A673 (cell line): ENCODE measurements around the gene ZBED2. TPM values are rescaled to one million over a fixed set of nuclear protein-coding genes. Genes with fewer than 3 reads are reported as not detected.

ENCODE experiments used
- BruUV-seq: library from RNA; stranded (reverse); fragments of 400-500 nt; replicated peaks from 2 replicates; lab custom pipeline; 2021; lab: Mats Ljungman, UMichigan
- CTCF ChIA-PET: fragments of 300-600 bp; sonication (Branson Sonifier 250); formaldehyde crosslinking; loops from one replicate; lab custom pipeline; 2022; ENCODE audit warnings: antibody characterized with exemption; lab: Charles Lee
- POLR2A ChIA-PET: fragments of 300-600 bp; sonication (Branson Sonifier 250); formaldehyde crosslinking; loops from one replicate; lab custom pipeline; 2022; ENCODE audit warnings: antibody characterized with exemption; ENCODE audit not compliant: low non-redundant PET; lab: Charles Lee
- DNase-seq: peaks from one replicate; pipeline ENCODE4 v3.0.0-alpha.2; 2015; ENCODE audit warnings: low spot score
- H3K27ac ChIP-seq: fragments of 200-600 bp; sonication (generic); 2 replicates; pipeline ENCODE4 v1.5.1; 2016; ENCODE audit warnings: mixed run types, low read depth, mild to moderate bottlenecking, mixed read lengths, antibody characterized with exemption, low read length; ENCODE audit not compliant: poor library complexity, severe bottlenecking
- H3K27me3 ChIP-seq: fragments of 200-600 bp; sonication (generic); replicated peaks from 2 replicates; pipeline ENCODE4 v1.6.1; 2017; ENCODE audit warnings: mixed run types, low read depth, mild to moderate bottlenecking, mixed read lengths, antibody characterized with exemption, low read length; ENCODE audit not compliant: insufficient read depth, poor library complexity
- H3K36me3 ChIP-seq: fragments of 200-600 bp; sonication (generic); 2 replicates; pipeline ENCODE4 v1.6.1; 2016; ENCODE audit warnings: mixed run types, mild to moderate bottlenecking, mixed read lengths, antibody characterized with exemption, low read length; ENCODE audit not compliant: insufficient read depth, poor library complexity, severe bottlenecking
- H3K4me1 ChIP-seq: fragments of 200-600 bp; sonication (generic); 2 replicates; pipeline ENCODE4 v1.6.1; 2017; ENCODE audit warnings: mixed run types, mild to moderate bottlenecking, mixed read lengths, antibody characterized with exemption, low read length; ENCODE audit not compliant: insufficient read depth, poor library complexity, severe bottlenecking
- H3K4me3 ChIP-seq: fragments of 200-600 bp; sonication (generic); 2 replicates; pipeline ENCODE4 v1.5.1; 2016; ENCODE audit warnings: low read depth, mixed run types, mild to moderate bottlenecking, mixed read lengths, low read length; ENCODE audit not compliant: poor library complexity, severe bottlenecking
- H3K9me3 ChIP-seq: fragments of 200-600 bp; sonication (generic); 2 replicates; pipeline ENCODE4 v1.6.1; 2016; ENCODE audit warnings: mixed run types, low read depth, mild to moderate bottlenecking, mixed read lengths, antibody characterized with exemption, low read length; ENCODE audit not compliant: poor library complexity, severe bottlenecking
- EZH2 ChIP-seq: fragments of 200-600 bp; sonication (generic); IDR thresholded peaks from 2 replicates; pipeline ENCODE4 v1.6.1; 2017; ENCODE audit warnings: borderline replicate concordance, low read depth, mild to moderate bottlenecking, mixed read lengths, antibody characterized with exemption, low read length; ENCODE audit not compliant: poor library complexity, severe bottlenecking
- intact Hi-C: fragments of 100-400 bp; cut with micrococcal nuclease; formaldehyde crosslinking; loops from one replicate; pipeline ENCODE4 v1.10.0; 2022; ENCODE audit not compliant: unreplicated experiment
- total RNA-seq: library from RNA; stranded (reverse); gene quantifications from 2 replicates; pipeline ENCODE4 v1.2.3, GENCODE V29; 2021
- TF ChIP-seq, protein P1 (sequence below): fragments of 300-800, 200-600 bp; sonication (generic); conservative IDR thresholded peaks from 2 replicates; pipeline ENCODE4 v1.5.1; 2017; ENCODE audit warnings: low read depth, mild to moderate bottlenecking, antibody characterized with exemption, low read length, moderate library complexity, mixed read lengths

The ZBED2 gene
- total RNA-seq, 1 experiment from 2014 or later: not detected

GRCh38 chr3:111594781-111595180 is 365 bp downstream of the ZBED2 start:
- Histone ChIP-seq H3K4me3 (no peak overlapping the region), H3K27me3 (no peaks in the 10 kb centered on the region), H3K27ac (no peak overlapping the region), H3K4me1 (no peaks in the 10 kb centered on the region), H3K9me3 (no peaks in the 10 kb centered on the region), H3K36me3 (no peaks in the 10 kb centered on the region)
- DNase-seq: no peak
- ChIA-PET POLR2A (no interaction called here), CTCF (no interaction called here)
- TF ChIP-seq, protein P1, sequence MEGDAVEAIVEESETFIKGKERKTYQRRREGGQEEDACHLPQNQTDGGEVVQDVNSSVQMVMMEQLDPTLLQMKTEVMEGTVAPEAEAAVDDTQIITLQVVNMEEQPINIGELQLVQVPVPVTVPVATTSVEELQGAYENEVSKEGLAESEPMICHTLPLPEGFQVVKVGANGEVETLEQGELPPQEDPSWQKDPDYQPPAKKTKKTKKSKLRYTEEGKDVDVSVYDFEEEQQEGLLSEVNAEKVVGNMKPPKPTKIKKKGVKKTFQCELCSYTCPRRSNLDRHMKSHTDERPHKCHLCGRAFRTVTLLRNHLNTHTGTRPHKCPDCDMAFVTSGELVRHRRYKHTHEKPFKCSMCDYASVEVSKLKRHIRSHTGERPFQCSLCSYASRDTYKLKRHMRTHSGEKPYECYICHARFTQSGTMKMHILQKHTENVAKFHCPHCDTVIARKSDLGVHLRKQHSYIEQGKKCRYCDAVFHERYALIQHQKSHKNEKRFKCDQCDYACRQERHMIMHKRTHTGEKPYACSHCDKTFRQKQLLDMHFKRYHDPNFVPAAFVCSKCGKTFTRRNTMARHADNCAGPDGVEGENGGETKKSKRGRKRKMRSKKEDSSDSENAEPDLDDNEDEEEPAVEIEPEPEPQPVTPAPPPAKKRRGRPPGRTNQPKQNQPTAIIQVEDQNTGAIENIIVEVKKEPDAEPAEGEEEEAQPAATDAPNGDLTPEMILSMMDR: no peak
- no peak for TF ChIP-seq EZH2
- intact Hi-C loops: no loop called here
- BruUV-seq: no TSS peak

DNA sequence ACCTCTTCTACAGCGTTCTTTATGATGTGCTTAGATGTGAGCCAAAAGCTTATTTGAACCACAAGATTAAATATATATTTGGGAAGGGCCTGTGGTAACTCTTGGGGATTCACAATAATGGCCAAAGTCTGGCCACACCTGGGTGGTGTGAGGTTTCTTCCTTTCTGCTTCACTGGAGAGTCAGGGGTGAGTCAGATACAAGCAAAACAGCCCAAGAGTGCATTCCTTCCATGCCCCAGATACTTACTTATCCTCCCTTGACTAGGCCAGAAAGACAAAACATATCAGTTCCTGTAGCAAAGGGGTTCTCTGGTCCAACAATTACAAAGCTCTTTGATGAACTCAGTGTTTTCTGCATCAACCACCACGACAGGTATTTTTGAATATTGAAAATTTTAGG is 941 bp downstream of the ZBED2 start:
- Histone ChIP-seq H3K4me3 (no peak overlapping the region), H3K9me3 (no peaks in the 10 kb centered on the region), H3K27ac (no peak overlapping the region), H3K4me1 (no peaks in the 10 kb centered on the region), H3K27me3 (no peaks in the 10 kb centered on the region), H3K36me3 (no peaks in the 10 kb centered on the region)
- intact Hi-C loops: no loop called here
- no peak for TF ChIP-seq EZH2
- no TSS peak for BruUV-seq
- no peak for DNase-seq
- ChIA-PET POLR2A (no interaction called here), CTCF (no interaction called here)

- no peak overlapping the region for H3K4me3 ChIP-seq
- H3K27me3 ChIP-seq: no peaks in the 10 kb centered on the region
- H3K27ac ChIP-seq: no peak overlapping the region
- DNase-seq: no peak
- ChIA-PET CTCF (no interaction called here), POLR2A (no interaction called here)
- H3K4me1 ChIP-seq: no peaks in the 10 kb centered on the region
- BruUV-seq: no TSS peak
- H3K36me3 ChIP-seq: no peaks in the 10 kb centered on the region
- TF ChIP-seq, protein P1: no peak
- no peak for TF ChIP-seq EZH2
- intact Hi-C loops: no loop called here
- no peaks in the 10 kb centered on the region for H3K9me3 ChIP-seq
Measured at GRCh38 chr3:111593666-111594065, 1.5 kb downstream of the ZBED2 start.

DNA sequence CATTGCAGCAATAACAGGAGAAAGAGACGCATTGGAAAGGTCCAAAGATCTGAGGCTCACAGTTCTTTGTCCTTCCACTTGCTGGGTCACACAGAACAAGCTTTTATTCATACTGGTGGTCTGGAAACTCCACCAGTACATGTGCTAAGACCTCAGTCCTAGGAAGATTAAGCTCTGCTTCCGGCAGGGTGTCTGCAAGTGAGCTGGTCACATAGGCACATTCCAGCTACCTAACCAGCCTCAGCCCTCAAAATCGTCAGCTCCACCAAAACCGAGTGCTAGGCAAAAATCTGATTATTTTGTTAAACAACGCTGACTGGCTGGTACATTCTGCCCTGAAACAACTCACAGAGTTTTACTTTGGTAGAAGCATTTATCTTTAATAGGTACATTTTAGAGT is 2.2 kb downstream of the ZBED2 start:
- Histone ChIP-seq H3K4me1 (no peaks in the 10 kb centered on the region), H3K4me3 (no peak overlapping the region), H3K27me3 (no peaks in the 10 kb centered on the region), H3K27ac (no peak overlapping the region), H3K9me3 (no peaks in the 10 kb centered on the region), H3K36me3 (no peaks in the 10 kb centered on the region)
- BruUV-seq: no TSS peak
- TF ChIP-seq, protein P1: no peak
- no peak for TF ChIP-seq EZH2
- no peak for DNase-seq
- ChIA-PET POLR2A (no interaction called here), CTCF (no interaction called here)
- intact Hi-C loops: no loop called here
